ENCODE measurements around the gene INSR. TPM values are rescaled to one million over a fixed set of nuclear protein-coding genes. Genes with fewer than 3 reads are reported as not detected.
"Not testable (repeated sequence)": the region's sequence is repeated elsewhere in the genome, so short reads cannot be mapped to it uniquely, and the experiment has no call there.

Gene INSR
- total RNA-seq, 1 experiment from 2014 or later: 13.7 TPM

DNA sequence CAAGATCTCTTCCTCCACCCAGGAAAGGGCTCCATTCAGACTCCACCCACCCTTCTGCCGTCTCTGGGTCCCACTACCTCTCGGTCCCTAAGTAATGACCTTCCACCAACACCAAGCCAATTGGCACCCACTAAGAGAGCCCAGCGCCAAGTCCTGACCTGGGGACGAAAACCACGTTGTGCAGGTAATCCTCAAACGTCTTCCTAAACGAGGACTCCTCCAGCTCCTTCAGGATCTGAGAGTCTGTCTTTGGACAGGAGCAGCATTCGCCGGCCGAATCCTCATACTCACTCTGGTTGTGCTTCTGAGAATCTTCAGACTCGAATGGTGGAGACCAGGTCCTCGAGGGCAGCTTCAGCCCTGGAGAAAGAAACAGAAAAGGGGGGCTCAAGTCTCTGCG lies 141.6 kb downstream of the INSR start:
- no peaks in the 10 kb centered on the region for H3K9me3 ChIP-seq (ENCODE audit: low read length)
- no peaks in the 10 kb centered on the region for H3K79me2 ChIP-seq (ENCODE audit: low read length)
- CTCF ChIA-PET: no interaction called here
- BruUV-seq (replicated peaks): no TSS peak
- H3K27ac ChIP-seq (ENCODE audit: low read length): no peak overlapping the region
- H3K4me2 ChIP-seq (ENCODE audit: low read length): no peak overlapping the region
- POLR2A ChIA-PET (ENCODE audit: unreplicated experiment): no interaction called here
- no peaks in the 10 kb centered on the region for H3K9me2 ChIP-seq (replicated peaks; ENCODE audit: low read length)
- intact Hi-C loops (cut with micrococcal nuclease): no loop called here
- H4K20me1 ChIP-seq (ENCODE audit: low read length): no peaks in the 10 kb centered on the region
- H3K4me1 ChIP-seq (ENCODE audit: insufficient read depth, low read length): no peaks in the 10 kb centered on the region
- no peaks in the 10 kb centered on the region for H3F3A ChIP-seq (ENCODE audit: low read length, unreplicated experiment)
- no peak for TF ChIP-seq EZH2 (IDR thresholded peaks at IDR 0.05; ENCODE audit: low read length, unreplicated experiment)
- H3K4me3 ChIP-seq (ENCODE audit: low read length): no peak overlapping the region
- H3K9ac ChIP-seq (ENCODE audit: low read length): no peak overlapping the region
- no peaks in the 10 kb centered on the region for H3K27me3 ChIP-seq (ENCODE audit: low read length)
- H2AFZ ChIP-seq (ENCODE audit: low read length): no peak overlapping the region
- ATAC-seq: no peak
- no peaks in the 10 kb centered on the region for H3K36me3 ChIP-seq (ENCODE audit: low read depth, low read length)
- no peak for DNase-seq

DNA sequence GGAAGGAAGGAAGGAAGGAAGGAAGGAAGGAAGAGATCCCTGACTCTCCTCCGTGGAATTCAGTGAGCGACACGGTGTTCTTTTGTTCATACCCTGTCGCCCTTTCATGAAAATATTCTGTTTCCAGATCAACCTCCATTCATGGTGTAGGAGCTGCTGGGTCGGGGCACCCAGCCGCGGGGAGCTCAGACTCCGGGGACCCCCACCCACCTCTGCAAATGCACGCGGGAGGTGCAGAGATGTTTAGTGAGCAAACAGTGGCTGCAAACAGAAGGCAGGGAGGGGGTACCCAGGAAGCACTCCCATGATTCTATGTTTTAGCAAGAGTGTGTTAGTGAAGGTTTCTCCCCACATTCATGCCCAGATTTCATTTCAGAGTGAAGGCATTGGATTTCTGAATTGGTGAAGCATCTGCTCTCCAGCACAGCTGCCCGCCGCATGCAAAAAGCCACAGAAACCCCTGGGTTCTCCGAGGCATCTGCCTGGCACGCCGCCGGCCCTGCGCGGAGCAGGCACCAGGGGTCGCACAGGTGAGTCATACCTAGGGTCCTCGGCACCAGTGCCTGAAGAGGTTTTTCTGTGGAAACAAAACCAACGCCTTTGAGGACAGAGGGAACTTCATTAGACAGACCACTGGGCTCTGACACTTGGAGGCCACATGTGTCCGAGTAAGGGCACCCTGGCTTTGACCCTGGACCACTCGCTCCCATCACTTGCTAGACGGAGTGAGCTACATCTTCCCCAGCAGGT lies 144.1 kb downstream of the INSR start:
- no peak overlapping the region for H3K4me2 ChIP-seq (ENCODE audit: low read length)
- no peaks in the 10 kb centered on the region for H3F3A ChIP-seq (ENCODE audit: low read length, unreplicated experiment)
- ChIA-PET POLR2A (ENCODE audit: unreplicated experiment) (no interaction called here), CTCF (no interaction called here)
- no peak for DNase-seq
- H3K9me2 ChIP-seq (replicated peaks; ENCODE audit: low read length): no peaks in the 10 kb centered on the region
- ATAC-seq: no peak
- H4K20me1 ChIP-seq (ENCODE audit: low read length): no peaks in the 10 kb centered on the region
- BruUV-seq (replicated peaks): no TSS peak
- TF ChIP-seq EZH2phosphoT487 (IDR thresholded peaks at IDR 0.05; ENCODE audit: borderline replicate concordance, low read length): no peak
- TF ChIP-seq CTCF (conservative IDR thresholded peaks at IDR 0.05; ENCODE audit: low read depth, low read length): no peak
- no peak for TF ChIP-seq EZH2 (IDR thresholded peaks at IDR 0.05; ENCODE audit: low read length, unreplicated experiment)
- no peak overlapping the region for H3K27ac ChIP-seq (ENCODE audit: low read length)
- no peaks in the 10 kb centered on the region for H3K27me3 ChIP-seq (ENCODE audit: low read length)
- H3K79me2 ChIP-seq (ENCODE audit: low read length): no peaks in the 10 kb centered on the region
- H3K4me1 ChIP-seq (ENCODE audit: insufficient read depth, low read length): 0 out of 2 replicates have a peak, but pooled peaks cover 7% of the 10 kb centered on the region
- H3K9ac ChIP-seq (ENCODE audit: low read length): no peak overlapping the region
- no peak overlapping the region for H3K4me3 ChIP-seq (ENCODE audit: low read length)
- H3K9me3 ChIP-seq (ENCODE audit: low read length): no peaks in the 10 kb centered on the region
- no peaks in the 10 kb centered on the region for H3K36me3 ChIP-seq (ENCODE audit: low read depth, low read length)
- H2AFZ ChIP-seq (ENCODE audit: low read length): no peak overlapping the region
- intact Hi-C loops (cut with micrococcal nuclease): loop anchor here (1.0 to 2.0 kb wide), 3 partner anchors 15 to 191 kb away; no protein-coding TSS in a partner anchor

GRCh38 chr19:7147119-7147675 lies 147.0 kb downstream of the INSR start:
- H3K79me2 ChIP-seq (ENCODE audit: low read length); H3F3A ChIP-seq (ENCODE audit: low read length, unreplicated experiment); H3K36me3 ChIP-seq (ENCODE audit: low read depth, low read length); intact Hi-C loops (cut with micrococcal nuclease); H3K4me2 ChIP-seq (ENCODE audit: low read length); BruUV-seq (replicated peaks); H3K9me2 ChIP-seq (replicated peaks; ENCODE audit: low read length); H3K4me3 ChIP-seq (ENCODE audit: low read length); H3K27ac ChIP-seq (ENCODE audit: low read length); H3K9me3 ChIP-seq (ENCODE audit: low read length); H3K27me3 ChIP-seq (ENCODE audit: low read length); H2AFZ ChIP-seq (ENCODE audit: low read length); CTCF ChIA-PET; H3K9ac ChIP-seq (ENCODE audit: low read length); DNase-seq; ATAC-seq; H4K20me1 ChIP-seq (ENCODE audit: low read length); POLR2A ChIA-PET (ENCODE audit: unreplicated experiment): not testable (repeated sequence)
- 0 out of 2 replicates have a peak, but pooled peaks cover 13% of the 10 kb centered on the region for H3K4me1 ChIP-seq (ENCODE audit: insufficient read depth, low read length)

DNA sequence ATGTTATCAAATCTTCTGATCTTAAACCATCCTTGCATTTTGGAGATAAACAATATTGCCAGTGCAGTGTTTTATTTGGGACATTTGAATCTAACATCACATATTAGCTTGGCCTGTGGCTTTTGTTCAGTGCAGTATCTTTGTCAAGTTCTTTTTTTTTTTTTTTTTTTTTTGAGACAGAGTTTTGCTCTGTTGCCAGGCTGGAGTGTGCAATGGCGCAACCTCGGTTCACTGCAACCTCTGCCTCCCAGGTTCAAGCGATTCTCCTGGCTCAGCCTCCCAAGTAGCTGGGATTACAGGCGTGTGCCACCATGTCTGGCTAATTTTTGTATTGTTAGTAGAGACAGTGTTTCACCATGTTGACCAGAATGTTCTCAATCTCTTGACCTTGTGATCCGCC lies 148.1 kb downstream of the INSR start:
- H3K9ac ChIP-seq (ENCODE audit: low read length); H3K4me2 ChIP-seq (ENCODE audit: low read length); H3K9me3 ChIP-seq (ENCODE audit: low read length); intact Hi-C loops (cut with micrococcal nuclease); H3K4me3 ChIP-seq (ENCODE audit: low read length); H3K27me3 ChIP-seq (ENCODE audit: low read length); H3K27ac ChIP-seq (ENCODE audit: low read length); ATAC-seq; H4K20me1 ChIP-seq (ENCODE audit: low read length); H3K9me2 ChIP-seq (replicated peaks; ENCODE audit: low read length); H3K79me2 ChIP-seq (ENCODE audit: low read length); DNase-seq; BruUV-seq (replicated peaks); H3F3A ChIP-seq (ENCODE audit: low read length, unreplicated experiment); H3K36me3 ChIP-seq (ENCODE audit: low read depth, low read length); H2AFZ ChIP-seq (ENCODE audit: low read length): not testable (repeated sequence)
- ChIA-PET CTCF (interaction anchor here (1.4 kb wide), 1 partner anchor 44 kb away, joined by 4 read pairs; no protein-coding TSS in a partner anchor), POLR2A (ENCODE audit: unreplicated experiment) (interaction anchor here (0.6 kb wide), 1 partner anchor 11 kb away, joined by 13 read pairs; no protein-coding TSS in a partner anchor)
- H3K4me1 ChIP-seq (ENCODE audit: insufficient read depth, low read length): peaks cover 24% of the 10 kb centered on the region
